ENCODE results near the gene TCAP.

Gene TCAP

DNA sequence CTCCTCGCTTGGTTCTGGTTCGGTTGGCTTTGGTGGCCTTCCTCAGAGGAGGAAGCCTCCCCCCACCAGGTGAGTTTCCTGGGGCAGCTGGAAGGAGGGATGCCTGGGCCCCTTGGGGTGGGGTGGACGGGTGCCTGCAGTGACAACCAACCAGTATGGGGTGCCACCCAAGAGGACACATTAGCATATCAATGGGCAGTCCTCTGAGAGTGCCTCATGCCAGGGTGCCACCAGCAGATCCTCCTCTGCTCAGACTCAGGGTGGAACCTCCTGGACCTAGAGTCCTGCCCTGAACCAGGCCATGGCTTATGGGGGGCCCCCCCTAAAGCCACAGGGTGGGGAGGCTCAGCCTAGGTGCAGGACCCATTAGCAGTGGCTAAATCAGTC is 35.7 kb upstream of the TCAP start:
- DNase-seq (ENCODE audit: low read depth in 2 of 2), result no peak

DNA sequence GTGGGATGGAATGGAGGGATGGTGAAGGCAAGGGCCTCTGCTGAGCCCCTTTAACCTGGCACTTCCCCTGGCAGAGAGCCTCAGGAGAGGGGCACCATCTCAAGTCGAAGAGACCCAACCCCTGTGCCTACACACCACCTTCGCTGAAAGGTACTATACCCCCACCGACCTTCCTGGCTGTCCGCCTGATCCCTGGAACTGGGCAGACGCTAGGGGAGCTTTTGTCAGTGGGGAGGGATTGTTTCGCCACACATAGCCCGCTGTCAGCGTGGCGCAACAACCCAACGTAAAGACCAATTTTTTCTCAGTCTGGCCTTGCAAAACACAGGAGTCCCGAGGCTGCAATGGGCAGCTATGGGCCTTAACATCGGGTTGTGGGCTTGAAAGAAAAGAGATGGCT is 35.3 kb upstream of the TCAP start:
- DNase-seq (ENCODE audit: low read depth in 2 of 2), result no peak

- no peak for DNase-seq (ENCODE audit: low read depth in 2 of 2)
Measured at GRCh38 chr17:39631403-39631802, 33.7 kb upstream of the TCAP start.

GRCh38 chr17:39632153-39632941 is 32.8 kb upstream of the TCAP start:
- DNase-seq (ENCODE audit: low read depth in 2 of 2), result no peak

DNA sequence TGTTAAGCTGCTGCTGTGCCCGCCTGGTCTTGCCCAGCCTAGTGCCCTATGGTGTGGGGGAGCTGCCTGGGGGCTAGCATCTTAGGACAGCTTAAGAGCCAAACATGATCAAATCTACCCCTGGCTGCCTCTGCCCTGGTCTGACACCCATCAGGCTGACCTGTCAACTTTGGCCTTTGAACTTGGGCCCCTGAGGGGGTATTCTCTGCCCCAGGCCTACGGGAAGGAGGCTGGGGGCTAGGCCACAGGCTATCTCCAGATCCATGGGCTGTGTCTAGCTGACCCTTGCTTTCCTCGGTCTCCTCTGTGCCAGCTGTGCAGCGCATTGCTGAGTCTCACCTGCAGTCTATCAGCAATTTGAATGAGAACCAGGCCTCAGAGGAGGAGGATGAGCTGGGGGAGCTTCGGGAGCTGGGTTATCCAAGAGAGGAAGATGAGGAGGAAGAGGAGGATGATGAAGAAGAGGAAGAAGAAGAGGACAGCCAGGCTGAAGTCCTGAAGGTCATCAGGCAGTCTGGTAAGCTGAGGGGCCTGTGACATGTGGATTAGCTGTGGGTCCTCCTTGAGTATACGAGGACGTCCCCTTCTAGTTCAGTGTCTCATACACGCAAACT is 31.5 kb upstream of the TCAP start:
- DNase-seq (ENCODE audit: low read depth in 2 of 2), result no peak

DNA sequence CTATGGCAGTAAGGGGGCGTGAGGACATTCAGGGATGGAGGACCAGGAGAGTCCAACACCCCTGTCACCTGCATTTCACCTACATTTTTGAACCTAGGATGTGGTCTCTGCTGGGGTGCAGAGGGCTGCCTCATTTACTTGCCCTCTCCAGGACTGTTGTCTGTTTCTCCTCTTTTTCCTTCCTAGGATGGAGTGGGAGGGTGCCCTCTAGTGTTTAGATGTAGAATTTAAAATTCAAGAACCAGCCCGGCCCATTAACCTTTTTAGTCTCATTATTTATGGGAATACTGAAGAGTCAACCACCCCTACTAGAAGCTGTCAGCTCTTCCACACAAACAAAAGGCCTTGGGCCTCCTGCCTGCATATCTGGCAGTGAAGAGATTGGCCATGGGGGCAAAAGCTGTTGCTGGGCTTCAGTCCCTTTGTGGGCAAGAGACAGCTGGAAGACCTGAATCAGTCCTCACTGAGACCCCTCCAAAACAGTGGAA is 30.7 kb upstream of the TCAP start:
- DNase-seq (ENCODE audit: low read depth in 2 of 2), result no peak

- no peak for DNase-seq (ENCODE audit: low read depth in 2 of 2)
Measured at GRCh38 chr17:39635614-39636176, 29.5 kb upstream of the TCAP start.

DNA sequence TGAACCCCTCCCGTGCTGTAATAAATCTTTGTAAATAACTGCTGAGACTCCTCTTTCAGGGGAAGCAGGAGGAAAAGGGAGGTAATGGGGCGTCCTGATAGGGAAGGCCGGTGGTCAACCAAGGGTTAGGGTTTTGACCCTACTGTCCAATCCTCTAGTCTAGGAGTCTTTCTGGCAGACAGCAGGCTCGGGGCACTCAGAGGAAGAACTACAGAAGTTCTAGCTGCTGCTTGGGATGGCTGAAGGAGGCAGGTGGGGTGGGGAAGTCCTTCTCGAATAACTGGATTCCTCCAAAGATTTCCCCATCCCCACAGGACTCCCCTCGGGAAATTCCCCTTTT is 28.6 kb upstream of the TCAP start:
- no peak for DNase-seq (ENCODE audit: low read depth in 2 of 2)

DNA sequence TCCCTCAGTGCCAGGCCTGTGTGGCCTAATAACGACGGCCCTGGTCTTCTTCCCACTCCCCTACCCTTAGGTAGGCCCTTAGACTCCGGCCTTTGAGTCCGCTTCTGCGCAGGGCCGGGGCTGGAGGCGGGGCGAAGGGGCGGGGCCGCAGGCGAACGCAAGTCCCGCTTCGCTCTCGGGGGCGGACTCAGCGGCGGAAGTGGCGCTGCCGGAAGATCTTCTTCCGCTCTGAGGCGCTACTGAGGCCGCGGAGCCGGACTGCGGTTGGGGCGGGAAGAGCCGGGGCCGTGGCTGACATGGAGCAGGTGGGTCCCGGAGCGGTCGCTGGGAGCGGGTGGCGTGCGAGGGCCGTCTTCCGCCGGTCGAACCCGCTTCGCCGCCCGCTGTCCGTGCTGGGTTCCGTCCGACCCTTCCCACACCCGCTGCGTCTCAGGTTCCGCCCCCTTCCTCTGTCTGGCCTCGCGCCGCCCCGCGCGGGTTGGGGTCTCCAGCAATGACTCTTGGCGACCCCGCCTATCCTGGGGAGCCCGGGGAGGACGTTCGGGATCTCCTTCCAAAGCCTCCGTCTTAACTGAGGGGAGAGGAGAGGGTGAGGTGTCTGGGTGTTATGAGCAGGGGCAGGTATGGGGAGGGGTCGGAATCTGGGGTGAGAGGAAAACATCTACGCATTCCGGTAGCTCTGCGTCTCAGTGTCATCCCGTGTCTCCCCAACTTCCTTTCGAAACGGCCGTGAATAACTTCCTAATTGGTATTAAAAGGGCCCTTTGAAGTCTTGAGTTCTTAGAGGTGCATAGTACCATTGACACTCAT is 28.0 kb upstream of the TCAP start, which contains the start of gene STARD3:
Gene STARD3 (plus strand): TSS at position 218 of the 810 bp plus-strand sequence. CDS start 16,388 bp downstream, outside the sequence.
- DNase-seq (ENCODE audit: low read depth in 2 of 2), result peak; percentile 79

GRCh38 chr17:39638317-39638716 is 26.8 kb upstream of the TCAP start:
- DNase-seq (ENCODE audit: low read depth in 2 of 2), result no peak

DNA sequence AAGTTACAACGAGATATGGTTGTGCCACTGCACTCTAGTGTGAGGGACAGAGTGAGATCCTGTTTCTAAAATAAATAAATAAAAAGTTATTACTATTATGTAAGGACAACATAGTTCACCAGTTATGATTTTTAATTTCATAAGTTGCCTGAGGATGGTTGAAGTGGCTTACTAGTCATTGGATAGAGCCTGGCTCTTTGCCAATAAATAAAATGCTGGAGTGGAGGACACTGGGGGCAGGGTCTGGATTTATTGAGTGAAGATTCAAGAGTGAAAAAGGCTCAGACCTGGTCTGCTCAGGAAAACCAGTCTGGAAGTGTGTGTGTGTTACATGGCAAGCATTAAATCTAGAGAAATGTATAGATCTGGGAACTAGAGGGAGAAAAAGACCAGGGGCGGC is 26.1 kb upstream of the TCAP start:
- no peak for DNase-seq (ENCODE audit: low read depth in 2 of 2)

DNA sequence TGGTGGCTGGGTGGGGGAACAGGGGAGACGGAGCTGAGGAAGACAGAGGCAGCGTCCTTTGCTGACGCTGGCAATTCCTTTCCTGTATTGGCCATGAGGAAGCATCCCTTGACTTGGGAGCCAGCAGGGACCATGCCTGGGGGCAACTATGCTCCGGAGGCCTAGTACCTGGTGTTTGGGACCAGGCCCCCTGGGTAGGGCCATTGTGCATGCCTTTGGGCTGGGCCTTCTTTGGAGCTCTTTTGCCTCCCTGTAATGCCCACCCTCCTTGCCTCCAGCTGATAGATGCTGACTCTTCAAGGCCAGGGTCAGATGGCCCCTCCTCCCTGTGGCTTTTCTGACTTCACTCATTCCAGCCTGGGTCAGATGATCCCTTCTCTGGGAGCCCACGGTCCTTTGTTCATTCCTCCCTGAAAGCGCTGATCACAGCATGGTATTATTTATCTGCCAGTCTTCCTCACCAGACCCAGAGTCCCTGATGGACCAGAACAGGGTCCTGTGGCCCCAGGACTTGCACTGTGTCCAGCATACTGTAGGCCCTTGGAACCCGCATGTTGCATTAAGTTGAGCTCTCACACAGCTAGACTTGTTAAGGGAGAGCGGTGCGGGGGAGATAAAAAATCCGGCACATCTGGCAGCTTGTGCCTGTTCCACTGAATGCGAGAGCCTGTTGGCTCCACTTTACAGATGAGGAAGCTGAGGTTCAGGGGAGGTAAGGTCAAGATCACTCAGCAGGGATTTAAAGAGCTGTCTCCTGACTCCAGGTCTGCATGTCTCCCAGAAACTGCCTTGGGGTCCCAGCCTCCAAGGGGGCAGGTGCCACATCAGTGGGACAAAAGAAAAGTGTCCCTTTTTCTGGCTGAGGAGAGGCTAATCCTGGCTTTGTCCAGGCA is 25.3 kb upstream of the TCAP start:
- DNase-seq (ENCODE audit: low read depth in 2 of 2), result no peak

DNA sequence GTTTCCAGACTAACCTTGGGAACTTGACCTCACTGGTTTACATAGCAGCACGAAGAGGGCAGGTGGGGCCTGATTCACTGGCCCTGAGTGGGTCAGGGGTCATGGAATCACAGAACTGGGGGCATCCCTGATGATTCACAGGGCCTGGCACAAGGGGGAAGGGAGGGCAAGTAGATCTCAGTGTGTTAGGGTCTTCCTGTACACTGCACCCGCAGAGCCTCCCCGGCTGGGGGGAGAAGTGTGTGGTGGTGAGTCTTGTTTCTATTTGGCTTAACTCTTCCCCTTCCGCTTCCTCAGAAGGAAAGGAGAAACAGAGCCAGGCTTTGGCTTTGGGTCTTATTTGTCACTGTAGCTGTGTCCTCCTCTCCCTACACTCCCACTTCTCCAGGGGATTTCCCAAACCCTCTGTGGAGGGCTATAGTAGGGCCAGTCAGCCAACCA is 24.5 kb upstream of the TCAP start:
- no peak for DNase-seq (ENCODE audit: low read depth in 2 of 2)

- DNase-seq (ENCODE audit: low read depth in 2 of 2), result no peak
Measured at GRCh38 chr17:39641097-39641496, 24.1 kb upstream of the TCAP start.

DNA sequence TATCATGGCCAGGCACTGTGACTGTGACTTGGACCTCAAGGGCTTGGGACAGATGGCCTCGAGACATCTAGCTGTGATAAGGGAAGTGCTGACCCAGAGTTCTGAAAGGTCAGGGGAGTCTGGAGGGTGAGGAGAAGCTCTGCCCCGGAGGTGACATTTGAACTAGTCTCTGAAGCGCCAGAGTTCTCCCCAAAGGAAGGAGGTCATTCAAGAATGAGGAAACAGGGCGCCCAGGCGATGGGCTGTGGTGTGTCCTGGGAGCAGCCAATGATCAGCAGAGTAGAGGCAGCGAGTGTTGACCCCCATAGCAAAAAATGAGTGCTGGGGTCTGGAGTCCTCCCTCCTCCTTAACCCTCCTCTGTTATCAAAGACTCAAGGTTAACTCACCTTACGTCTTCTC is 23.3 kb upstream of the TCAP start:
- DNase-seq (ENCODE audit: low read depth in 2 of 2), result no peak

GRCh38 chr17:39642291-39643074 is 22.7 kb upstream of the TCAP start:
- DNase-seq (ENCODE audit: low read depth in 2 of 2), result no peak

GRCh38 chr17:39643271-39643670 is 21.9 kb upstream of the TCAP start:
- DNase-seq (ENCODE audit: low read depth in 2 of 2), result no peak

GRCh38 chr17:39647256-39647655 is 17.9 kb upstream of the TCAP start:
- no peak for DNase-seq (ENCODE audit: low read depth in 2 of 2)

DNA sequence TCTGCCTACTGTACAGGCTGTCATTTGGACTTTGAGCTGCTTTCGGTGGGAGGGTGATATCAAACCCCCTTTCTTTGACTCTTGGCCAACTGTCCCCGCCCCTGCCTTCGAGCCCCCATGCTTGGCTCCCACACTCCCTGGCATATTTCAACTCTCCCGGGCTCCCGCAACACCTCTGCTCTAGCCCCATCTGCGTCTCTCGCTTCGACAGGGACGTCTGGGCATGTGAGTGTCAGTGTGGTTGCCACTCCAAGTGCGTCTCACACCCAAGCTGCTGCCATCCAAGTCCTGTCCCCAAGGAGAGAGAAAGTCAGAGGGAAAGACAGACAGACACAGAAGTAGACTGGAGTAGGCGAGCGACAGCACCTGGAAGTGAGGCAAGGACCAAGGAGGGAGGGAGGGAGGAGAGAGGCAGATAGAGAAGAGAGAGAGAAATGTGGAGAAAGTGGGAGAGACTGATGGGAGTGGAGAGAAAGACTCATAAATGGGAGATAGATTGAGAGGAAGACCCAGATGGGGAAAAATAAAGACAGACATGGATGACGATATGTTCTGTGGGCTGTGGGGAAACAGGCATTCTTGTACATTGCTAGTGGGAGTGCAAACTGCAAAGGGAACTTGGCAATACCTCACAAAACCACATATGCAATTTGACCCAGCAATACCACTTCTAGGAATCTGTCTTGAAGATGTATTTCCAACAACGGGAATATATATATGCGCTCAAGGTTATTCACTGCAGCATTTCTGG is 16.4 kb upstream of the TCAP start:
- DNase-seq (ENCODE audit: low read depth in 2 of 2), result no peak

DNA sequence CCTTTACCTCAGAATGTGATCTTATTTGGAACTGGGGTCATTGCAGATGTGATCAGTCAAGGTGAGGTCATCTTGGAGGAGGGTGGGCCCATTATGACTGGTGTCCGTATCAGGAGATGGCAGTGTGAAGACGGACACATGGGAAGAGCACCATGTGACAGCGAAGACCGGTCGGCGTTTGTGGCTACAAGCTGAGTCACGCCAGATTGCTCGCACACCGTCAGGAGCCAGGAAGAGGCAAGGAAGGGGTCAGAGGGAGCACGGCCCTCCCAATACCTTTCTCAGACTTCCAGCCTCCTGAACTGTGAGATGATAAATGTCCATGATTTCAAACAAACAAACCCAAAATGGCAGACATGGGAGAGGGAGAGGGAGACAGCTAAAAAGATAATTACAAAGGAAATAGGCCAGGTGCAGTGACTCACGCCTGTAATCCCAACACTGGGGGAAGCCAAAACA is 15.0 kb upstream of the TCAP start:
- DNase-seq (ENCODE audit: low read depth in 2 of 2), result no peak

Measured in stimulated activated CD8-positive, alpha-beta memory T cell treated with anti-CD3 and anti-CD28 coated beads, Interleukin-15, amount 100 ng/mL, for 4 hours (primary cell).